Prostate gland (tissue), 2 donors: ENCODE measurements around the gene SRMS.

ENCODE experiments used
- CTCF ChIP-seq, 4 experiments: fragments of 200-600 bp in 2 of 4; fragments of 450-650 bp in 2 of 4; sonication (generic) in 2 of 4; IDR thresholded peaks; 1 replicate in 3 of 4; 2 replicates in 1 of 4; pipeline ENCODE4 v1.5.1; 2016 to 2019; ENCODE audit warnings: antibody characterized with exemption in 4 of 4, mild to moderate bottlenecking in 2 of 4, moderate library complexity in 2 of 4
- POLR2A ChIP-seq: fragments of 450-650 bp; IDR thresholded peaks from one replicate; pipeline ENCODE4 v1.6.1; 2016; ENCODE audit warnings: antibody characterized with exemption, mild to moderate bottlenecking
- POLR2AphosphoS5 ChIP-seq: sonication (generic); formaldehyde crosslinking; IDR thresholded peaks from one replicate; pipeline ENCODE4 v1.6.1; 2017; ENCODE audit warnings: antibody characterized with exemption

- no peak for TF ChIP-seq POLR2A
- no peak for TF ChIP-seq CTCF (IDR thresholded peaks at IDR 0.05)
- no peak for TF ChIP-seq POLR2AphosphoS5
These were observed 45.5 kb downstream of the SRMS start for GRCh38 chr20:63501818-63502670.
